HFFc6 (cell line): ENCODE measurements around the gene ANO7. TPM values are rescaled to one million over a fixed set of nuclear protein-coding genes. Genes with fewer than 3 reads are reported as not detected.

Experiments used
- DNase-seq: peaks from one replicate; pipeline ENCODE4 v3.0.0-alpha.2; 2018
- H3K27ac Mint-ChIP-seq: 2 replicates; pipeline ENCODE4 v1.8.0; 2020; ENCODE audit warnings: mild to moderate bottlenecking, mixed read lengths
- H3K27me3 Mint-ChIP-seq: 2 replicates; pipeline ENCODE4 v1.8.0; 2021; ENCODE audit warnings: mild to moderate bottlenecking, moderate library complexity, mixed read lengths; ENCODE audit not compliant: insufficient read depth
- H3K36me3 Mint-ChIP-seq: 2 replicates; pipeline ENCODE4 v1.8.0; 2021; ENCODE audit warnings: low read depth, mixed read lengths
- H3K4me1 Mint-ChIP-seq: 2 replicates; pipeline ENCODE4 v1.8.0; 2020; ENCODE audit warnings: low read depth, mixed read lengths
- H3K4me3 Mint-ChIP-seq: 2 replicates; pipeline ENCODE4 v1.8.0; 2020; ENCODE audit warnings: mild to moderate bottlenecking, moderate library complexity, mixed read lengths
- H3K9me3 Mint-ChIP-seq: 2 replicates; pipeline ENCODE4 v1.8.0; 2020; ENCODE audit warnings: mild to moderate bottlenecking, mixed read lengths
- CTCF ChIP-seq: fragments of 200-600 bp; sonication (generic); IDR thresholded peaks from 2 replicates; pipeline ENCODE4 v1.5.0; 2021; ENCODE audit warnings: antibody characterized with exemption, mild to moderate bottlenecking
- total RNA-seq, 6 experiments: library from RNA; stranded (reverse); fragmentation: NEBNext Ultra II Directional; extraction: Animal tissue kit (Norgen Biotek cat#: 25700); gene quantifications; 2 replicates in 1 of 6; 3 replicates in 5 of 6; pipeline ENCODE4 v1.2.3, GENCODE V29; 2021

Gene ANO7
- total RNA-seq, 6 experiments from 2014 or later: 0.80 to 1.4 (median 1.2) TPM

GRCh38 chr2:241226723-241227572 lies 38.5 kb downstream of the ANO7 start:
- no peak for DNase-seq
- TF ChIP-seq CTCF: no peak
- H3K27ac Mint-ChIP-seq: peak overlapping the region; percentile 44; the same call in 1 of the 2 replicates
- H3K9me3 Mint-ChIP-seq: peaks cover 14% of the 10 kb centered on the region
- H3K36me3 Mint-ChIP-seq: peaks cover 28% of the 10 kb centered on the region
- H3K4me1 Mint-ChIP-seq: peaks cover 46% of the 10 kb centered on the region
- peaks cover 55% of the 10 kb centered on the region for H3K27me3 Mint-ChIP-seq
- H3K4me3 Mint-ChIP-seq: no peak overlapping the region

DNA sequence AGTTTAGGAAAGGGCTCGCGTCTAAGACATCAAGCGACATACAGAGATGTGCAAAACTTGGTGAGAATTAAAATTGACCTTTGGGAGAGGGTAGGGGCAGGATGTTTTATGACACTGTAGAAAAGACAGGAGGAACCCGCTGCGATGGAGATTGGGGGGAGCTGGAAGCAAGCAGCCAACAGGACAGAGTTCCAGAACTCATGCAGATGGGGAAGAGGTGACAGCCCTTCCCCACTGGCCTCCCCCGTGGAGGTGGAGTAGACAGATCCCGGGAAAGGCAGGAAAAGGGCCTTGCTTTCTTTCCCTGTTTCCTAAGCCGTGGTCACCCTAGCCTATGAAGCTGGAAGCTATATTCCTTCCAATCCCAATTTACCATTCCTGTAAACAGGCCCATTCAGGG lies 39.1 kb downstream of the ANO7 start:
- peak overlapping the region; percentile 44 for H3K27ac Mint-ChIP-seq
- H3K27me3 Mint-ChIP-seq: peaks cover 51% of the 10 kb centered on the region
- peaks cover 29% of the 10 kb centered on the region for H3K36me3 Mint-ChIP-seq
- no peak for TF ChIP-seq CTCF
- H3K4me3 Mint-ChIP-seq: no peak overlapping the region
- peaks cover 14% of the 10 kb centered on the region for H3K9me3 Mint-ChIP-seq
- H3K4me1 Mint-ChIP-seq: peaks cover 43% of the 10 kb centered on the region
- no peak for DNase-seq

DNA sequence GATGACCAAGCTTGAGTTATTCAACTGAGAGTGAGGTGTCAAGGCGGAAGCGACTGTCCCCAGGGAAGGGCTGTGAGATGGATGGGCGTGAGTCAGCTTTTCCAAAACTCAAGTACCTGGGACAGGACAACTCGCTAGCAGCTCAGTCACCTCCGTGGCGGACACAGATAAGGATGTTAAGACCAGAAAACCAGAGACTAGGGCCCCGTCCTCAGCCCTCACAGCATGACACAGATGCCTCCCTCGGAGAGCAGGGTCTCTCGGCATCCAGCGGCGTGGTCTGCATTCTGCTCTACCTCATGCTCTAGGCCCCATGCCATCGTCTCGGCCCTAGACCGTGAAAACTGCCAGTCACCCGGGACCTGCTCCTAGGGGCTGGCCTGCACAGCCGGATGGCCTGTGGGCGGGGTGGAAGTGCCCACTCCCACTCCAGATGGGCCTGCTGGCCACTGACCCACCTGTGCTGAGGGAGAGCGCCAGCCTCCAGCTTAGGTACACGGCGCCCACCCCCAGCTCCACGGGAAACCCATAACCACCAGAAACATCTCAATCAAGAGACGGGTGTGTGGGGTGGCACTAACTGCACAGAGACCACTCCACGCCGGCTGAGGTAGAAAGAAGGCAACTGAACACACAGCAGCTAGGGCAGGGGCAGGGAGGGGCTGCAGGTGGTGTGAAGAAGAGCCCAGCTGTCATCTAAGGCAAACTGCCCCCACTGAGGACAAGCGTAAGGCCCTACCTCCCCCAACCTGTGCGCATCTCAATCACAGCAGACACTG lies 39.8 kb downstream of the ANO7 start:
- Mint-ChIP-seq H3K4me3 (no peak overlapping the region), H3K27me3 (peaks cover 45% of the 10 kb centered on the region), H3K36me3 (peaks cover 34% of the 10 kb centered on the region), H3K27ac (peak overlapping the region; percentile 44; the same call in 1 of the 2 replicates), H3K9me3 (peaks cover 13% of the 10 kb centered on the region), H3K4me1 (peaks cover 38% of the 10 kb centered on the region)
- no peak for DNase-seq
- TF ChIP-seq CTCF: no peak

DNA sequence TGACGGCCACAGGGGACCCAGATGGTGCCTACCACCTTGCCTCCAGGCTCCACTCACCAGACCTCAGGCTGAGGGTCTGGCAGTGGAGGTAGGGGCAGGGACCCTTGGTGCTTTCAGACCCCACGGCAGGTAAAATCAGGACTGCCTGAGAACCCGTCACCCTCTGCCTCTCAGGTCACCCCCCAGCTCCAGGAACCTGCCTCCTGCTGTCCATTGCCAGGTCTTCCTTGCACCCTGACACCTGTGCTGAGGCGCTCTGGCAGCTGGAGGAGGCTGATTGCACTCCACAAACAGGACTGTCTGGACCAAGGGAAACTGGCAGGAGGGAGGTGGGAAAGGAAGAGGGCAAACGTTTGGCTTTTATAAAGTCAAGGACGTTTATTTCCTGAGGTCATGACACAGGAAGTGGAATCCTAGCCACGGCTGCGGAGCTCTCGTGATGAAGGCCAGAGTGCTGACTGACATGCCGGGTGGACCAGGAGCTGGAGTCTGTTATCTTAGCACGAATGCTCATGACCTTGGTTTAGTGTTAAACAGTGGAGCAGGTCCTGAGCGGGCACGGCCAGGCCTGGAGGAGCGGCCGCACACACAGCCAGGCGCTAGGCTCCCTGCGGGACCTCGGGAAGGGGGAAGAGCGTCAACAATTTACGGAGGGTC lies 40.5 kb downstream of the ANO7 start:
- peaks cover 31% of the 10 kb centered on the region for H3K4me1 Mint-ChIP-seq

More for the DNA sequence above, 40.5 kb downstream of the ANO7 start:
- Mint-ChIP-seq H3K4me3 (no peak overlapping the region), H3K36me3 (peaks cover 41% of the 10 kb centered on the region), H3K27ac (no peak overlapping the region), H3K27me3 (peaks cover 38% of the 10 kb centered on the region), H3K9me3 (peaks cover 8% of the 10 kb centered on the region; the same call in 1 of the 2 replicates)
- no peak for DNase-seq
- TF ChIP-seq CTCF: no peak
